A172 (cell line): ENCODE data around the gene MYBPC3. TPM values are rescaled to one million over a fixed set of nuclear protein-coding genes. Genes with fewer than 3 reads are reported as not detected.
A peak's percentile ranks its signal among the peaks of the same experiment; 100 is the strongest.

Source experiments
- DNase-seq: peaks from one replicate; pipeline ENCODE4 v3.0.0-alpha.2; 2015; ENCODE audit warnings: low spot score
- total RNA-seq: library from RNA; depleted of rRNA; stranded (reverse); fragments of >200 nt; shearing (Covaris generic); gene quantifications from 2 replicates; pipeline ENCODE4 v1.2.3, GENCODE V29; 2014; rRNA removed

MYBPC3 gene
- total RNA-seq, result not detected in 2 replicates

- DNase-seq, result no peak
Observed at GRCh38 chr11:47352556-47352955, at the start of gene MYBPC3. MYBPC3 (minus strand) TSS chr11:47352702; CDS start chr11:47352647, 55 bp downstream.

- no peak for DNase-seq
Observed at GRCh38 chr11:47400768-47401279, 48.3 kb upstream of the MYBPC3 start.

DNA sequence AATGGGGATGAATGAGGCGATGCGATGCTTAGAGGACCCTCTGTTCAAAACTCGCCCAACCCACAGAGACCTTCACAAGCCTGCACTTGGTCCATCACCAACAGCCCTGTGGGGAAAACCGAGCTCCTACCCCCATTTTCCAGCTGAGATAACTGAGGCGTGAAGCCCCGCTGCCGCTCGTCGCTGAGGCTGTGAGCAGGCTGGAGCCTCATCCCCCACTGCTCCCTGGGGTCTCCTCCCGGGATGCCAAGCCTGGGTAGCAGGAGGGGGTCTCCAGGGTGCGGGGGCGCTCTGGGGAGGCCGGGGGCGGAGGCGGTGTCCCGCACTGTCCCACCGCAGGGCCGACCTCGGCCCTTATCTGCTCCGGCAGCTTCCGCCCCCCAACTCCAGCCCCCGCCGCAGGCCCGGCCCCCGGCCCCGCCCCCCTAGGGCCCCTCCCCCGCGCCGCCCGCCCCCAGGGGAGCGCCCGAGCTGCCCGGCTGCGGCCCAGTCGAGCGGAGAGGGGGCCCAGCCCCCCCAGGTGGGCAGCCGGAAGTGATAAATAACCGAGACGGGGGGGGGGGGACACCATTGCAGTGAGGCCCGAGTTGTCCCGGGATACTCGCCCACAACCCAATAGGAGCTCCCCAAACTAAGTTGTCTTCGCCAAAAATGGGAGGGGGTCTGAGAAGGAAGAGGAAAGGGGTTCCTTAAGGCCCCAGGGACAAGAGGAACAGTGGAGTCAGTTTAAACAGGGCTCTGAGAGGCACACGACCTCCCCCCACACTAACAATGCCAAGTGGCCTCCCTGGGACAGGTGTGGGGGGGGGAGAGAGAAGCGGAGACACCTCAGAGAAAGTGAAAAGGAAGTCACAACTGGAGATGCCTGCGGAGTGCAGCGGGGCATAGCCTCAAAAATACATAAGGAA lies 47.6 kb upstream of the MYBPC3 start:
- DNase-seq, result no peak

GRCh38 chr11:47398551-47398950 lies 46.0 kb upstream of the MYBPC3 start:
- no peak for DNase-seq

DNA sequence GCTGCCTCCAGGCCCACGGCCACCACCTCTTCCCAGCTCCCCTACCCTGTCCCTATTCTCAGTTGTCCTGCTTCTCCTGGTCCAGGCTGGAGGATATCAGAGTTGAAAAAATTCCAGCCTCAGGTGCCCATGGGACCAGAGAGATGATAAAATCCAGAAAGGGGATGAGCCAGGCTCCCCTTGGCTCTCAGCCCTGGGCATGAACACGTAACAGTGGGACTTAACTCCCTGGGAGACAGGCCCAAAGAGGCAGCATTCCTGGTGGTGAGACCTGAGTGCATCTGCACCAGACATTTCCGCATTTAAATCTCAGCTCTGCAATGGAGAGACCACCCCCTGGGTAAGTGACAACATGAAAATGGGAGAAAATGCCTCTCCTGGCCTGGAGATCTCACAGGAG lies 45.5 kb upstream of the MYBPC3 start:
- no peak for DNase-seq

GRCh38 chr11:47396049-47396320 lies 43.5 kb upstream of the MYBPC3 start:
- no peak for DNase-seq

- DNase-seq, result no peak
Observed at GRCh38 chr11:47395223-47396048, 42.9 kb upstream of the MYBPC3 start.

- no peak for DNase-seq
Observed at GRCh38 chr11:47394322-47395222, 42.1 kb upstream of the MYBPC3 start.

- DNase-seq, result no peak
Observed at GRCh38 chr11:47394050-47394321, 41.5 kb upstream of the MYBPC3 start.

- DNase-seq, result peak; percentile 43
Observed at GRCh38 chr11:47393163-47394049, 40.9 kb upstream of the MYBPC3 start.

DNA sequence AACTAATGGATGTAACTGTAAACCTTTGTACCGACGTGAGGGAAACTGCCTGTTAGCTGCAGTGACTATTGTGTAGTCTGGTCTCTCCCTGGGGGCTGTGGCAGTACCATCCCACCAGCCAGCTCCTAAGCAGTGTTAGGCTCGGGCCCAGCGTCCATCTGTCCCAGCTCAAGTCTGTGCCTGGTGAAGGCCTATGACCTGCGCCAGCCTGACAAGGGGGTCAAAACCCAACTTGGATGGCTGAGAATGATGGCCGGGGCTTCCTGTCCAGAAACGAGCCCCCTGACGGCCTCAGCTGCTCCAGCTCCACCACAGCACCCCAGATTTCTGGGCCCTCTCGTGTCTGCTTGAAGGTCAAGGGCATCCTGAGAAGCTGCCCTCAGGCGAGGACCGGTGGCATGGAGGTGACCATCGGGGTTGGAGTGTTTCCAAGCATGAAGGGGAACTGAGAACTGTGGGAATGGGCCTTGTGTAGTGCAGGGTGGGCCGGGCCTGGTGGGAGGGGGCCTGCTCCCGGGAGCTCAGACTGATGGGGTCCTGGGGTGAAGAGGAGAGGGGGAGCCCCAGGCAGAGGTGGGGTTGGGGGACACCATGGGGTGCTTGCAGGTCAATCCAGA lies 40.2 kb upstream of the MYBPC3 start:
- no peak for DNase-seq

GRCh38 chr11:47391711-47392432 lies 39.4 kb upstream of the MYBPC3 start:
- DNase-seq, result no peak

GRCh38 chr11:47391077-47391583 lies 38.6 kb upstream of the MYBPC3 start:
- no peak for DNase-seq

DNA sequence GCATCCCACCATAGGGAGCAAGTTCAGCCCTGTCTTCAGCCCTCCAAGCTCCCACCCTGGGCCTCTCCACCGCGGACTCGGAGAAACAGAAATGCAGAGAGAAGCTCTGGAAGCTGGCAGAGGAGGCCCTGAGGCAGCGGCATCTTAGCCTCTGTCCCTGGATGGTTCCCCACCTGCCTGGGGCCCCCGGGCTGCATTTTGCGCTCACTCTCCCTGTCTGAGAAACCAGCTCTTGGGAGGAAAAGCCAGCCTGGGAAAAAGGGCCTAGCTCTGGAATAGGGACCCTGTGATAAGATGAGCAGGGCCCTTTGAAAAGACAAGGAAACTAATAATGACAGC lies 37.9 kb upstream of the MYBPC3 start:
- DNase-seq, result no peak

DNA sequence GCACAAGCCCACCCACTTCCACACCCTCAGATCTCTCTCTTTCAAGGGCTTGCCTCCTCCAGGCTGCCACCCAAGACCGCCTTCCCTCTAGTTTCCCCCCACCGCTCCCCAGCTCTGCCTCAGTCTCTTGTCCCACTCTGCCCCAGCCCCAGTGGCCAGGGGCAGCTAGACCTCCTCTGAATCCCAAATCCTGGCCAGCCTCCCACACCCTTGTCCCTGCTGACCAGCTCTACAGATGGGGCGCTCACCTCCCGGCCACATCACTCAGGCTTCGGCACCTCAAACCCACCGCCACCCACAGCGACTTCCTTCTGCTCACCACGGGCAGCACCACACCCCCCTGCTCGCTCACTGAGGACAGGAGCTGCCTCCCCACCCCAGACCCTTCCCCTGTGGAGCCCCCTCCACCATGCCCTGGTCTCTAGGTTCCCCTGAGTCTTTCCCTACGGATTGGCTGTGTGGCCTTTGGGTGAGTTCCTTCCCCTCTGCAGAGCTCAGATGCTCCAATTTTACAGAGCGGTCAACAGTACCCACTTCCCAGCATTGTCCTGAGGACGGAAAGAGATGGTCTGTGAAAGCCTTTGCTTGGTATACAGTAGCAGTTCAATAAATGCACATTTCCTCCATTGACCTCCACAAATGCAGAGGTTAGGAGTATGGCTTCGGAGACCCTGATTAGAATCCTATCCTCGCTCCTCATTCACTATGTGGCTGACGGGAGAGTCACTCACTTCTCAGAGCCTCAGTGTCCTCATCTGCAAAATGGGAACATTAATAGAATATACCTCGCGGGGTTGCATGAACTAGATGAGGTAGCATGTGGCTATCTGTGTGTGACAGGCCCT lies 37.3 kb upstream of the MYBPC3 start:
- no peak for DNase-seq

DNA sequence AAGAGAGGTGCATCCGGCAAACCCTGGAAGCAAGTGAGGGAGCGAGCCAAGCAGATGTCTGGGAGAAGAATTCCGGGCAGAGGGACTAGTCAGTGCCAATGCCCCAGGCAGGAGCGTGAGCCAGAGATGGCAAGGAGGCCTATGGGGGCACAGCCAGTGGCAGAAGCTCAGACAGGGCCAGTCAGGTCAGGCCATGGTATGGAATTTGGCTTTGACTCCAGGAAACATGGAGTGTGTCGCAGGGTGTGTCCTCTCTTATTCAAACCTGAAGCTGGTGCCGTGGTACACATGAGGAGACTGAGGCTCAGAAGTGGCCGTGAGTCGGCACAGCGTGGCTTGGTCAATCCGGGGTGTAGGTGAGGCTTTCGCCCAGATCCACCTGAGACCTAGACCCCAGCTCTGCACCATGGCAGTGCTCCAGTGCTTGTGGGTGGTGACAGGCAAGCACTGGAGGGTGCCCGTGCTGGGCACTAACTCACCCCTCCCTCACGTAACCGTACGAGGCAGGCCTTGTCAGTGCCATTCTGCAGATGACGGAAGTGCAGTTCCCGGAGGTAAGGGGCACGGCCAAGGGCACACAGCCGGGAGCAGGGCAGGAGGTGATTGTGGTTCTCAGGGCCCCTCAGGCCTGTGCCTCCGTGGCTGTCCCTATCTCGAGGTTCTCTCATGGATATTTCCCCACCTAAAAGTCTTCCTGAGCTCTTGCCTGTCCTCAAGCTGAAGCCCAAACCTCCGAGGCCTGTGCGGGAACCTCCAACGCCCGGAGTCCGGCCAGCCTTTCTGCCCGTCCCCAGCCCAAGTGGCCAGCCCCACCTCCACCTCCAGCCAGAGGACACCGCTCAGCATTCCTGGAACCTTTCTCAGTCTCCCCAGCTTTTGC lies 36.4 kb upstream of the MYBPC3 start:
- DNase-seq, result no peak

DNA sequence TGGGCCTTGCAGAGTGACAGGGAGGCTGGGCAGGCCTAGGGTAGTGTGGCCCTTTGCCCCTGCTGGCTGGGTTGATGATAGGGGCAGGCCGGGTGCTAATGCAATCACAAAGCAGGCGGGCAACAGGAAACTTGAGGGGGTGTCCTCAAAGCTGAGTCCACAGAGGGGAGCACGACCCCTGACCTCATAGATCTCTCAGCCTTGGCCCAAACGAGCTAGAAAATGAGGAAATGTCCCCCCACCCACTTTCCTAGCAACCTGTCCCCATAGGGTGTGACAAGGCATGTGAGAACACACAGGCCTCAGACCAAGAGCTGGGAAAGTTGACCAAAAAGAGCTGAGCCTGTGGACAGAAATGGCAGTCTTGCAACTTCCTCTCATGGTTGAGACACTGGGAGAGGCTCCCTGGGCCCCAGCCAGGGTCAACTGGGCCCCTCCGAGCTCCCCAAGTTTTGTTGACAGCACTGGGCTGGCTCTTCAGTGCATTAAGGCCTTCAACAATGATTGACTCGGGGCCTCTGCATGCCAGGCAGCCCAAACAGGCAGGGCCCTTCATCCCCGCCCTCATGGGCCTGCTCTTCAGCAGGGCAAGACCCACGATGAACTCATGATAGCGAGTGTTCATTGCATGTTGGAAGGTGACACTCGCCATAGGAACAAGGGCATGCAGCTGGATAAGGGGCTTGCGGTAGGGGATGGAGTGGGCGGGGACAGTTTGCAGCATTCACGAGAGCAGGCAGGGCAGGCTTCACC lies 35.6 kb upstream of the MYBPC3 start:
- no peak for DNase-seq
